CD1c-positive myeloid dendritic cell (primary cell): ENCODE data around the gene ETFRF1.
A peak's percentile ranks its signal among the peaks of the same experiment; 100 is the strongest.

Source experiments
- DNase-seq: peaks from one replicate; pipeline ENCODE4 v3.0.0-alpha.2; 2016; ENCODE audit errors: extremely low spot score

Gene ETFRF1

DNA sequence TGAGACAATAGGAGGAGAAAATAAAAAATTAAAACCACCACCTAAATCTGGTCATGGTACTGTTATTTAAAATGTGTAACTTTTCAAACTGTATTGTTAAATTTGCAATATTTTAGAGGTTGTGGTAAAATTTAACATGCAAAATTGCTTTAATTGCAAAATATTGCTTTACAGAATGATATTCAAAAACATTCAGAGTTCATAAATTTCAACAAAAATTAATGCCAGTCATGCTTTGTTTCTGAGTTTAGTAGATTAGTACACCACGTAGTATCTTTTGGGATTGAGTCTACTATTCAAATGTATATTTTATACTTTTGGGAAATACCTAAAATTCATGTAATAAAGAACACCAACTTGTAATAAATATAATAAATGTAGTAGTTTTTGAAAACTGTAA is 18.3 kb downstream of the ETFRF1 start:
- DNase-seq, result no peak

DNA sequence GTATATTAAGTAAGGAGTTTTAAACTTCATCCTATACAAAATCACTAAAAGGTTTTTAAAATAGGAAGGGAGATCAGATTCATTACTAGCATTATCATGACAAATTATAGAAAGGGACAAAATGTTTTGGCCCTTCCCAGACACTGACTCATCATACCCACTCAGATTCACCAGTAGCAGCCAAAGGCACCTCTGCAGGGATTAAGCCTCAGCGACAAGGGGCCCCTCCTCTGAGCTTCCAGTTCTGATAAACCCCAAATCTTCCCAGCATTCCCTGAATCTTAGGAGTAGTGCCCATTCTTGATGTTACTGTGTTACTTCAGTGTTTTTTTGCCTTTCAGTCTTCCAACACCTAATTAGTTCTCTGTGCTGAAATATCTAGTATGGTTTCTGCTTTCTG is 41.2 kb downstream of the ETFRF1 start:
- no peak for DNase-seq

DNA sequence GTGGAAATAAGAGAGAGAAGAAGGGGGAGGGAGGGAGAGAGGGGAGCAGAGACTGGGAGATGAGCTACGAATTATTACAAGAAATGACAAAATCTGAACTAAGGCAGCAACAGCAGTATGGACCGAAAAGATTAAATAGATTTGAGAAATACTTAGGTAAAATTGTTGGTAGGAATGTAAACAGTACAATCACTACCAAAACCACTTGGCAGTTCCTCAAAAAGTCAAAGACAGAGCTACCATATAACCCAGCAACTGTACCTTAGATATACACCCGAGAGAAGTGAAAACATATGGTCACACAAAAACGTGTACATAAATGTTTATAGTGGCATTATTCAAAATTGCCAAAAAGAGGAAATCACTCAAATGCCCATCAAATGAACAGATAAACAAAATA is 41.6 kb downstream of the ETFRF1 start:
- DNase-seq, result no peak

DNA sequence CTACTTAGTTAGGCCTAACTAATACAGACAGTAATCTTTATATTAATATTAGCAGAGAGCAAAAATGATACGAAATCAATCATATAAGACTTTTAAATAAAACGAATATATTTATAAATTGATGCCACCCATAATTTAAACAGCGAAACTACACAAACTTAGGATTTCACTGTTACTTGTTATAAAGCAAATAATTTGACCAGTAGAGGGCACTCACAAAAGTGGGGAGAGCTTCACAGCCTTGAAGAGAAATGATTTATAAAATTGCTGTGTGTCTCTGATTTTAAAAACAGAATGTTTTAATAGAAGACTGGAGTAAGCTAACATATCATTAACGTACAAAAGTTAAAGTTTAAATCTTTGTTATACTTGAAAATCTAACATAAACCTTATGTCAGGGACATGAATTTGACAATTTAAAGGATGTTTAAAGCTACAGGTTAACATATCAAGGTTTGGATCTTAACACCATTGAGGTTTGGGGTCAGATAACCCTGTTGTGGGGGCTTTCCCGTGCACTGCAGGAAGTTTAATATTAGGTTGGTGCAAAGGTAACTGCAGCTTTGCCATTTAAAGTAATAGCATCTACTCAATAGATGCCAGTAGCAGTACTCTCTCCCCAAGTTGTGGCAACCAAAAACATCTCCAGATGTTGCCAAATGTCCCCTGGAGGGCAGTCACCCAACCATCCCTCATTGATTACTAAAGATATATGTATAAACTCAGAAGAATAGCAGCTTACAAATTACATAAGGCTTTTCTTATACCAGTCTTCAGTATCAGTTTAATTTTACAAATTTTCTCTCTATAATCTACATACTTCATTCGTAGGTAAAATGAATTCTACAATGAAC is 46.4 kb downstream of the ETFRF1 start:
- peak; percentile 66 for DNase-seq

DNA sequence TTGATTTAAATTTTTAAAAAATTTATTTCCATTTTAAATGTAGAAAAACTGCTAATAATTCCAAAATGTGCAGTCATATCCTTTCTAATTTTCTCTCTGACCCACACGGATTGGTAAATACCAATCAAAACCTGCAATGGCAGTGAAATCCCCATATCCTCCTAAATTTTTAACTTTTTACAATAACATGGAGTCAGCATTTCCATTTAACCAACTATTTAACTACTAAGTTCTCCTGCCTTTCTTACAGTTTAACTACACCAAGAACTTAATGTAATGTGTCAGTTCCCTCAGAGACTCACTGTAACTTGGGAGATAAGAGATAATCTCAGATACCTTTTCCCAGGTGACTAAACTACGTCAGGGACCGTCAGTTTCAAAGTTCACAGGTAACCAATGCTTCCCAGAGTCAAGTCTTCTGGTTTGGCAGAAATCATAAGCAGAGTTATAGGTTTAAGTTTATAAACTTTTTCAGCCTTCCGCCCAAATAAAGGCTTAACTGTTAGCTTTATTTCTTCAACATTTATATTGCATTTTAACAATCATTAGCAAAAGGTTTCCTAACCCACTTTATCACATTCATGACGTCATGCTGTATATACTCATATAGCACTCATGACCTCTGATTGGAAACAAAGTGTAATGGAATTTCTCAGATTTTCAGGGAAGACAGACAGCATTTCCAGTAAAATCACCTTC is 48.1 kb downstream of the ETFRF1 start:
- no peak for DNase-seq

DNA sequence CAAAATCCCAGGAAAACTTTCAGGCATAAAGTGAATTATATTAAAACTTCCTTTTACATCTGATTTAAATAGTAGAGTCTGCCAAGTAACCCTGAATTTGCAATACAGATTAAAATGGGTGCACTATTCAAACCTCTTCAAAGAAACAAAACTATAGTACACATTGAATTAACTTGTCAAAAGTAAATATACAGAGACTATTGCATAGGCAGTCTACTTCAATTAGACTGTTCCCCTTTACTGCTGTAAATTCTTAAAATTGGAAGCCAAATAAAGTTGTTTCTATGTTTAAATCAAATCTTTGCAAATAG is 48.6 kb downstream of the ETFRF1 start:
- DNase-seq, result no peak

DNA sequence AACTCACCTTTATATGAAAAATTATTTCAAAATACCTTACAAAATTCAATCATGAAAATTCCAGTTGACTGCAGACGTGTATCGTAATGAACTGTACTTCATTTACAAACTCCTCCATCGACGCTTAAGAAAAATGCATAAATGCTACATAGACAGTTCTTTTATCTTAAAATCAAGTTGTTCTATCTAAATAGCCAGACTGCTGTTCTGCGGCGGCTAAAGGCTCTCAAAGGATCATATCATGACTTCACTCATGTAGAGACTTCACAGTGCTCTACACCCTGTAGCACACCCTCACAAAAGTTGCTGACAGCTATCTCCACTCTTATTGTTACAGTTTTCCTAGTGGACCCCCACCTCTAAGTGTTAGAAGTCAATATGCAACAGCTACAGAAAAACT is 50.5 kb downstream of the ETFRF1 start:
- no peak for DNase-seq

DNA sequence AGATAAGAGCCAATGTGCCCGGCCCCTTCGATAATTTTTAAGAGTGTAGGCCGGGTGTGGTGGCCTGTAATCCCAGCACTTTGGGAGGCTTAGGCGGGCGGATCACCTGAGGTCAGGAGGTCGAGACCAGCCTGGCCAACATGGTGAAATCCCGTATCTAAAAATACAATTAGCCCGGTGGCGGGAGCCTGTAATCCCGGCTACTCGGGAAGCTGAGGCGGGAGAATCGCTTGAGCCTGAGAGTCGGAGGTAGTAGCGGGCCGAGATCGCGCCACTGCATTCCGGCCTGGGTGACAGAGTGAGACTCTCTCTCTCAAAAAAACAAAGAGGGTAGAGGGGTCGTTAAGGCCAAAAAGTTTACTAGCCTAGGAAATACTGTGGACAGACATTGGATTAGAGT is 53.1 kb downstream of the ETFRF1 start:
- DNase-seq, result no peak

DNA sequence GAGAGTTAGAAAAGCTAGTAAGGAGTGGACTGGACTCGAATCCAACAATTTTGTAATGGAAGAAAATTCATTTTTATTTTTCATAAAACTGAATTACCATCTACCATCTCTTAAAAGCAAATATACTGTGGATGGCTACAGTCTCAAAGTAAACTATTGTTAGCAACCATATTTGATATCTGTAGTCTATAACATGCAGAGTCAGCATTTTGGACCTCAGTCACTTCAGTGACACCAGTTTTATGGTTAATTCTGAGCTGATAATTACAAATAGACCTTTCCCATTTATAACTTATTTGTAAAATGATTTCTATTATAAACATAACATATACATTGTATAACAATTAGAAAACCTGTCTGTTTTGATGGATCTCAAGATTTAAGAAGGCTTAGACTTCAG is 53.7 kb downstream of the ETFRF1 start:
- no peak for DNase-seq

DNA sequence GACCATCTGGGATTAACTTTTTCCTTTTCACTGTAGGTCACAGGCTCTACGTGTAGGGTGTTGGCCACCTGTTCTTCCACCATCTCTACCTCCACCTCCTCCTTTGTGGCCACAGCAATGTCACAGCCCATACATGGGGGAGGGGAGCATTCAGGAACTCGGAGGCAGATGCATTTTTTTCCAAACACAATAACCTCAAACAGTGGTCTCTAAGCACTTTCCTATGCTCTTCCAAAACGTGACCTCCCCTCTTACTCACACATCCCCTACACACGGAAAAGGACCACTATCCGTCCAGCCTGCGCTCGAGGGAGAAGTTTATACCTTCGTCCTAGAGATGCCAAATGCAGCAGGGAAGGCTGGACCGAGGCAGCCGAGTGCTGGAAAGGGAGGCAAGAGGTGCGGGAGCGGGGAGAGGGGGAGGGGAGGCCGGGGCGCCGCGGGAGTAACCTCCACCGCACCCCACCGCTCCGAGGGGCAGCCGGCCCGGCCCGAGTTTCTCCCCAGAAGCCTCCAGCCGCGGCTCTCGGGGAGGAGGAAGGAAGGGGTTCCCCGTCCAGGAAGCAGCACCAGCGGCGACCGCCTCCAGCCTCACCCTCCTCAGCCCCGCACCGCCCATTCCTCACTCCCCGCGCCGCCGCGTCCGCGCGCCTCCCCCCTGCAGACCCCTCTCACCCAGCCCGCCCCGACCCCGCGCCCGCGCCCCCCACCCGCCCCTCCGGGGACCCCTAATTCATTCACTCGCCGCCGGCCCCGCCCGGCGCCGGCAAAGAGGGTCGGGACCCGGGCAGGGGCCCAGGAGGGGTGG is 55.1 kb downstream of the ETFRF1 start:
- peak; percentile 62 for DNase-seq

DNA sequence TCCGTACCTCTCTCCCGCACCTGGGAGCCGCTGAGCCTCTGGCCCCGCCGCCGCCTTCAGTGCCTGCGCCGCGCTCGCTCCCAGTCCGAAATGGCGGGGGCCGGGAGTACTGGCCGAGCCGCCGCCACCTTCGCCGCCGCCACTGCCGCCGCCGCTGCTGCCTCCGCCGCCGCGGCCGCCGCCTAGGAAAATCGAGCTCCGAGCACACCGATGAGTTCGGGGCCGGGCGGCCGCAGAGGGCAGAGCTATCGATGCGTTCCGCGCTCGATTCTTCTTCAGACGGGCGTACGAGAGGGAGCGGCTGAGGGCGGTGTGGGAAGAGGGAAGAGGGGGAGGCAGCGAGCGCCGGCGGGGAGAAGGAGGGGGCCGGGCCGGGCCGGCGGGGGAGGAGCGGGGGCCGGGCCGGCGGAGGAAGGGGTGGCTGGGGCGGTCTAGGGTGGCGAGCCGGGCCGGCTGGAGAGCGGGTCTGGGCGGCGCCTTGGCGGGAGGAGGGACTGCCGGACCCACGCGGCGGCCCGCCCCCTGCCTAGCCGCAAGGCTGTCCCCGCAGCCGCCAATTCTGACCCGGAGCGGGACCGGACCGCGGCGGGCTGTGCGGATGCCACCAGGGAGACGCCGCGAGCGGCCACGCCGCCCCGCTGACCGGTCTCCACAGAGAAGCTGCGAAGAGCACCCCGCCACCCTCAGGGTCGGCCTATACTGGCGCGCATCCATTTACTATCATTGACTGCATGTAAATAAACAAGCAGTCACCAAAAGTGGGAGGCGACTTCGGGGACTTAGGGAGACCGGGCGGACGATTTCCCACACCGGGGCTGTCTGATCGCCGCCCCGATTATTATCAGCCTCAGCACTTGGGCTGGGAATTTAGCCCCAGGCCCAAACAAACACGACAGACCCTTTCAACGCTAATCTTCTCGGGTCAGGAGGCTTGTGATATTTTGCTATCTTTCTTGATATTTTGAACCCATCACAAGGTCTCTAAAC is 56.0 kb downstream of the ETFRF1 start, which contains the start of gene KRAS:
KRAS (minus strand) TSS at position 186 of the 987 bp plus-strand sequence.
- peak; percentile 95 for DNase-seq

DNA sequence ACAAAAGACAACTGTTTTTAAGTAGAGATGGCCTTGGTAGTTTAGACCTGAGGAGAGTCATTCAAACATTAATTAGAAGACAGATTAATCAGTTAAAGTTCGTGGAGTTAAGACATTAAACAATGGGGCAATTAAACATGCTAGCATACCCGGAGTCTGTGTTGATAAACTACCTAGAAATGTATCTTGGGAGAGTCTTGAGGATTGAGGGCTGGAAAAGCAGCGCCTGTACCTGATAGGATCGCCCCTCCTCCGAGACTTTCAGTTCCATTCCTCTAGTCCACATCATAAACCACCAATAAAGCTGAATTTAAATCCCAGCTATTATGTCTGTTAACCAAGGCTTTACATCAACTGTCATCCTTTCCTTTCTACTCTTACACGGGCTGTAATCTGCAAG is 56.7 kb downstream of the ETFRF1 start:
- DNase-seq, result no peak

DNA sequence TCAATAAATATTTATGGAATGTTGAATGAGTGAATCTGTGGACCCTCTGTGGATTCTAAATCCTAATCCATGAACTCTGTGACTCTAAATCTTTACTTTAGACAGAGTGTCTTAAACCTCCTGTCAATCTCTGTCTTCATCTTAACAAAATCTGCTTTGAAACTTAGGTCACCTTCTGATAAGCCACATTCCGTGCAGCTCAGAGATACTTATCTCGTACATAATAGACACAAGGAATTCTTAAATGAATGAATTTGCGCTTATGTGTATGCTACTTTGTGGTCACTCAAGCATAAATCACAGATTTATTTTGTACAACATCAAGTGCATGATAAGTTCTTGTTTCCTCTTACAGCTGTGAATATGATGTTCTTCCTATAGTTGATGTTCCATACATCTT is 57.9 kb downstream of the ETFRF1 start:
- DNase-seq, result no peak

DNA sequence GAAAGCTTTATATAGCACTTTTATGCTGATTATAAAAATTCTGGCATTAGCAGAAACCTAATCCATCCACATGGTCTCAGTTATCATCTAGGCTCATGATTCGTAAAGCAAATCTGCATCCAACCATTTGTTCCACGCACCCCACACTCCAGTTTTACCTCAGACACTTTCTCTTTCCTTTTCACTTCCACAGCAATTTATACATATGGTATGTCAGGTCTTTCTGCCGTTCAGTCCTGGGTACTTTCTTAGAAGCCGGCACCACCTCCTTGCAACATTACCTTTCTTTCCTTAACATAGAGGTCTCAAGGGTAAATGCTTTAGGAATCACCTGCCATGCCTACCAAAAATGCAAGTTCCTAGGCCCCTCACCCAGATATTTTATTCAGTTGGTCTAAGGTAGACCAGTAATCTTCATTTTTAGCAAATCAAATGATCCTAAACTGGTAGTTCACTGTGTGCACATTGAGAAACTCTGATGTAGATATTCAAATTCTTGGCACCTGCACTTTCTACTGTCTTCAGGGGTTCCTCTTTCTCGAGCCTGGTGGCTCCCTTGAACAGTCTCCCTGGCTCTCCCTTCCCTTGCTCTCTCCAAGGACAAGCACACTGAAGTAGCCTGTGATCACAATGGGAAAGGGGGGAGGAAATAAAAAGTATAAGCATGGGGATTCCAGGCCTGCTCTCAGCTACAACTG is 58.5 kb downstream of the ETFRF1 start:
- no peak for DNase-seq

DNA sequence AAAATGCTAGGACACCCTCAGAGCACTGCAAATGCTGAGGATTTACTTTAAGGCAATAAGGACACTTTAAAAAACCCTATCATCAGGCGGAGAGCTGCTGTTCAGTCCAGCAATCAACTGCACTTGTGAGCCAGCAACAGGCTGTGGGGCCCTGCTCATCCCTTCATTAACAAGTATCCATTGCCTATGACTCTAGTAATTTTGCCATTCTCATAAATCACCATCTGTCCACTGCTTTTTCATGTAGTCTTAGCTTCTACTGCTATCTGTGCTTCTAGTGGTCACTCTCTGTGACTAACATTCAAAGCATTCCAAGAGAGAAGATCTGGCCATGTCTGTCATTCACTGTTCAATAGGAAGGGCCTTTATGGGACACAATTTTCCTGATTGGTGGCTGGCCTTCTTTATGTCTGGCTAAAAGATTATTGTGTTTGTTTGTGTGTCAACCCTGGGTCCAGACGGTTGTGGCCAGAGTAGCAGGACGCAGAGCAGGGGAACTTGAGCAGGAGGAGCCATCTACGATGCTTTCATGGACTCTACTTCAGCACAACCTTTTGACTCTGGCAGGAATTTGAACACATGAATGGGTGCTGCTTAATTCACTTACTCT is 59.3 kb downstream of the ETFRF1 start:
- DNase-seq, result no peak
